GM19455 (cell line): ENCODE data around the gene IGF1R.

Source experiments
- ATAC-seq: cut with Tn5 transposase; IDR thresholded peaks from one replicate; pipeline ENCODE4 v1.9.1; 2021; ENCODE audit not compliant: unreplicated experiment

IGF1R gene

DNA sequence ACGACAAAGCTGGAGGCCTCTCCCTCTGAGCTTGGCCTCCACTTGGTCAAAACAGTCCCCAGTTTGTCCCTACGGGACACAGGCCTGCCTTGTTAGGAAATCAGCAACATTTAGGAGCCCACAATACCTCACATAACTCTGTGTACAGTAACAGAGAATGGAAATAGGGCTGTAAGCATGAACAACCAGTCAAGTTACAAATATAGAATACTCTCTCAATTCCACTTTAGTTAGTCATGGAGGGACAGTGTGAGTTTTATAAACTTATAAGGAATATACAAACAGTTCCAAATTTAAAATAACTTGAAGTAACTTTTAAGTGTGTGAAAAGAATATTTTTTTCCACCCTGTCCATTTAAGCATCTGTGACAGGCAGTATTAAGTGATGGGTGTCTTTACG is 229.8 kb downstream of the IGF1R start:
- ATAC-seq, result no peak

DNA sequence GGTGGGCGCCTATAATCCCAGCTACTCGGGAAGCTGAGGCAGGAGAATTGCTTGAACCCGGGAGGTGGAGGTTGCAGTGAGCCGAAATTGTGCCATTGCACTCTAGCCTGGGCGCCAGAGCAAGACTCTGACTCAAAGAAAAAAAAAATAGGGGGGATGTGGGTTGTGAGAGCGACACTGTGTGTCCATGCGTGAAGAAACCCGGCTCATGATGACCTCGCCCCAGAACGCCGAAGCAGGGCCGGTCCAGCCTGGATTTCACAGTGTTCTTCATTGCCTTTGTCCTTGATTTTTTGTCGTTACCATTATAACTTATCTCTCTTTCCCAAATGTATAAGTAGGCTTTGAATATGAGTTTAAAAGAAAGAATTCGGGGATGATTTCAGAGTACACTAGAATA is 230.5 kb downstream of the IGF1R start:
- no peak for ATAC-seq

DNA sequence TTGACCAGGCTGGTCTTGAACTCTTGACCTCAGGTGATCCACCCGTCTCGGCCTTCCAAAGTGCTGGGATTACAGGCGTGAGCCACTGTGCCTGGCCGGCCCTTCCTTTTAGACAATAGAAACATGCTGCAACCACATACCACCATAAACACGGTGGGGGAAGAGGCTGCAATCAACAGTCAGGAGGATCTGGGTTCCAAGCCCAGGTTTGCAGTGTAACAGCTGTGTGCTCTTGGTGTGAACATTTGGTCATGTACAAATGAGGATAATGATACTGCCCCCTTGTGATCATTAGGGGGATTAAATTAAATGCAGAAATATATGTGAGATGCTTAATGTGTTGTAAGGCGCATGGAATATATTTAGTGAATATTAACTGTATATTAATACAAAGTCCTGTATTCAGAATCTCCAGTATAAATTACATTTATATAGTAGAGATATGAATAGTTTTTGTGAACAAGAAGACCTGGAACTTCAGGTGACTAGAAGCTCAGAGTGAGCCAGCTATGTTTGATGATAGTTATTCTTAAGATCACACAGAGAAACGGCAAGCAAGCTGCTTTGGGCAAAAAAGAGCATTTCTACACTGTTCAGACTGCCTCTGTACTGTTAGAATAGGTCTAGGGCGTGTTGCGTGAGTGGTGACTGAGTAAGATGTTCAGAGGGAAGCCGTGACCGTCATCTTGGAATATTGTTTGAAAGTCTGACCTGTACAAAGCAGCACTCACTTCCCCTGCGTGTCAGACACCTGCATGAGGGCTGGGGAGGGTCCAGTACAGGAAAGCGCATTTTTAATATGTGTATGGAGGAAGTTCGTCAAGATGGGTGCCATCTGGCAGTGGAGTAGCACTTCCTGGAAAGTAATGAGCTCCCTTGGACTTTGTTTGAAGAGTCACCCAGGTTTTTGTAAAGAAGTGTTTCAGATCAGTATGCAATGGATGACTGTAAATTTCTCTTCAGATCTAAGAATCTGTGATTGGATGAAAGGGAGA is 233.5 kb downstream of the IGF1R start:
- no peak for ATAC-seq

DNA sequence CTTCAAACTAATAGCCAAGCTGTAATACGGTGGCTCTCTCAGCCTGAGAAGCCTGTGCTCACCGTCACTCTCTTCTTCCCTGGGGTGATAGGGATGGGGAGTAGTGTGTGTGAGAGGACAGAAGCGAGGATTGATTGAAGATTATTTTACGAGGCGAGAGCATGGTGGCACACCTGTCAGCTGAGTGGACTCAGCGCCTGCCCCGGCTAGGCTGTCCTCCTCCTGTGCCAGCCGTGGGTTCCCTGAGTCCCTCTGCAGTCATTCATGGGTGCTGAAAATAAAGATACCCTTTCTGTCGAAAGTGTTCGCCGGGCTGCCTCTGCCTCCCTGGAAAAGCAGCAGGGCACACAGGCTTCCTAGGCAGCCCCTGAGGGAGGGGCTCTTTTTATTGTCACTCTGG is 235.1 kb downstream of the IGF1R start:
- no peak for ATAC-seq

DNA sequence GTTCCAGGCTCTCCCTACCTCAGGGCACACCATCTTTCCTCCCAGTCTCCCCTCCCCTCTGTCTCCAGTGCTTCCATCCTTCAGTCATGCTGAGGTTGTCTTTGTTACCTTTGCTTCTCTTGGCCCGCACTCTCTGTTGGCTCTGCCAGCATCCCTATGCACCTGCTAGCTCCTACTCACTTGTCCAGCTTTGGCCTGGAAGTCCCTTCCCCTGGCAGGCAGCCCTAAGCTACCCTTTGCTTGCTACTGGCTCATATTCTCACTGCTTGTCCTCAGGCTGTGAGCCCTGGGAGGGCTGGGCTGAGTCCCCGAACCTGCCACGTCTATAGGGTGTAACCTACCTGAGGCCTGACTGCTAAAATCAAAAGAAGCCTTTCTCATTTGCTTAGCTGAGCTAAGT is 236.6 kb downstream of the IGF1R start:
- no peak for ATAC-seq

DNA sequence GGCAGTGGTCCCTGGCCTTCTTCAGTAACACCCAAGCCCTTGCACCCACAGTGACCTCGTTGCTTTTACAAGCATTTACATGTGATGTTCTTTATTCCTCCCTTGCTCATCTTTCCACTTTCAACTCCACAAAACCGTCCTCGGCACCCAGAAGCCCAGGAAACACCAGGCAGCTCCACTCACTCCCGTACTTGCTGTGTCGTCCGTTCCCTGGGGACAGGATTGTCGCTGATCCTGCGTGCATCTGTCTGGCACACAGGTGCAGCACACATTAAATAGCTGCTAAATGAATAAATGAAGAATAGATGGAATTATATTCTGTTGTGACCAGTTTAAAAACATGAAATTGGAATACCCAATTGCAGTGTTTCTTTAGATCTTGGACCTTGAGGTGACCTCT is 239.6 kb downstream of the IGF1R start:
- no peak for ATAC-seq

DNA sequence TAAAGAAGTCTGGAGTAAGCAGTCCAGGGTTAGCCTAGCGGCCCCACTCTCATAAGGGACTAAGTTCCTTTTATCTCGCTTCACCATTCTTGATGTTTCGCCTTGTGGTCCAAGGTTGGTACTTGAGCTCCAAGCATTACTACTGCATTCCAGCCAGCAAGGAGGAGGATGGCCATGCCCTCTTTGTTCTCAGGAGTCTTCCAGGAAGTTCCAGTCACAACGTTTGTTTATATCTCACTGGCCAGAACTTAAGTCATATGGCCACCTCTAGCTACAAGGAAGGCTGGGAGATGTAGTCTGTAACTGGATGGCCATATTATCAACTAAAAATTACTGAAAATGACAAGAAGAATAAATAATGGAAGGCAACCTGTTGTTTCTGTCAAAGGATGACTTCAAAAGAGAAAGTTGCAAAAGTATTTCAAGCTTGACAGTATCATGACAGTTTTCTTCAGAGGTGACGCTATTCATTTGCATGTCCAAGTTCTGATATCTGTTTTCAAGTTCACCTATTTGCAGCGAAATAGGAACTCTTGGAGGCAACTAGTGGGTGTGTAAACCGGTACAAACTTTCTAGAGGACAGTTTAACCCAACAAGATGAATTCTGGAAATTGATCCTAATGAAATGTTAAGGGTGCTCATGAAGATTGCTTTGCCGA is 240.6 kb downstream of the IGF1R start:
- no peak for ATAC-seq

DNA sequence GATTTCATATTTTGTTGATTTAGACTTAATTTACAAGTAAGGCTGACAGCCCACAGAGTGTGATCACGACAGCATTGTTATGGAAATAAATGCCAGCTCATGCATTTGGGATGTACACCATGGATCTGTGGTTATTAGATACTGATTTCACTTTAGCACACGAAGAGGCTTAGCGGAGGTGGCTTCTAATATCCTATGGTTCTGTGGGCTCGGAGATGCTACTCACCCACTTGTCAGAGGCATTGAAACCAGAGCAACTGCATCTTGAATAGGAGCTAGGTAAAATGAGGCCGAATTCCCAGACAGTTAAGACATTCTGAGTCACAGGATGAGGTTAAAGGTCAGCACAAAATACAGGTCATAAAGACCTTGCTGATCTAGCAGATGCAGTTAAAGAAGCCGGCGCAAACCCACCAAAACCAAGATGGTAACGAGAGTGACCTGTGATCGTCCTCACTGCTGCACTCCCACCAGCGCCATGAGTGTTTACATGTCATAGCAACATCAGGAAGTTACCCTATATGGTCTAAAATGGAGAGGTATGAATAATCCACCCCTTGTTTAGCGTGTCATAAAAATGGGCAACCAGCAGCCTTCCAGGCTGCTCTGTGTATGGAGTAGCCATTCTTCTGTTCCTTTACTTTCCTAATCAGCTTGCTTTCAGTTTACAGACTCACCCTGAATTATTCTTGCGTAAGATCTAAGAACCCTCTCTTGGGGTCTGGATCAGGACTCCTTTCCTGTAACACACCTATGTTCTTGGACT is 241.8 kb downstream of the IGF1R start:
- ATAC-seq, result no peak

DNA sequence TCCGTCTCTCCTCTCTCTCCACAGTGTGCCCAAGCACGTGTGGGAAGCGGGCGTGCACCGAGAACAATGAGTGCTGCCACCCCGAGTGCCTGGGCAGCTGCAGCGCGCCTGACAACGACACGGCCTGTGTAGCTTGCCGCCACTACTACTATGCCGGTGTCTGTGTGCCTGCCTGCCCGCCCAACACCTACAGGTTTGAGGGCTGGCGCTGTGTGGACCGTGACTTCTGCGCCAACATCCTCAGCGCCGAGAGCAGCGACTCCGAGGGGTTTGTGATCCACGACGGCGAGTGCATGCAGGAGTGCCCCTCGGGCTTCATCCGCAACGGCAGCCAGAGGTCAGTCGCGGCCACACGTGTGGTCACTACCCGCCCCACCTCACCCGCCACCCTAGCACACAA is 243.0 kb downstream of the IGF1R start:
- ATAC-seq, result no peak

DNA sequence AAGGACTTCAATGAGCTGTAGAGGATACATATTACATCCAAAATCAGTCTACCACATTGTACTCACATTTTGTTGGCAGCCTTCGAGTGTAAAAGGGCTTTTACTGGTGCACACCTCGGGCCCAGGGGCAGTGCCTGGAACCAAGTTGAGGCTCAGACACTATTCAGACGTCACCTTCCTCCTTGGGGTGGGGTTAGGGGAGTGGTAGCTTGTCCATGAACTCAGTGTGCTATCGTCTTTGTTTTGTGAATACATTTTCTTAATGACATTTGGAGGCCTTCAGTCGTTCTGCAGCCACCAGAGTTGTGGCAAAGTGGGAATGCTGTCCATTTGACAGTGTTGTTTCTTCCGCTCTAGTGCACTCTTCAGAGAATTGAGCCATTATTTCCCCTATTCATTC is 245.1 kb downstream of the IGF1R start:
- ATAC-seq, result no peak

DNA sequence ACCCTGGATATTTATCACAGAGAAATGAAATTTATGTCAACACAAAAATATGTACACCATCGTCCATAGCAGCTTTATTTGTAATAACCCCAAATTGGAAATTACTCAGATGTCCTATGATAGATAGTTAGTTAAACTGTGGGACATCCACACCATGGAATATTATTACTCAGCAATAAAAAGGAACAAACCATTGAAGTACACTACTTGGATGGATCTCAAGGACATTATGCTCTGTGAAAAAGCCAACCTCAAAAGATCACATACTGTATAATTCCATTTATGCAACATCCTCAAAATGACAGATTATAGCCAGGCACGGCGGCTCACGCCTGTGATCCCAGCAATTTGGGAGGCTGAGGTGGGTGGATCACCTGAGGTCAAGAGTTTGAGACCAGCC is 246.0 kb downstream of the IGF1R start:
- ATAC-seq, result no peak

DNA sequence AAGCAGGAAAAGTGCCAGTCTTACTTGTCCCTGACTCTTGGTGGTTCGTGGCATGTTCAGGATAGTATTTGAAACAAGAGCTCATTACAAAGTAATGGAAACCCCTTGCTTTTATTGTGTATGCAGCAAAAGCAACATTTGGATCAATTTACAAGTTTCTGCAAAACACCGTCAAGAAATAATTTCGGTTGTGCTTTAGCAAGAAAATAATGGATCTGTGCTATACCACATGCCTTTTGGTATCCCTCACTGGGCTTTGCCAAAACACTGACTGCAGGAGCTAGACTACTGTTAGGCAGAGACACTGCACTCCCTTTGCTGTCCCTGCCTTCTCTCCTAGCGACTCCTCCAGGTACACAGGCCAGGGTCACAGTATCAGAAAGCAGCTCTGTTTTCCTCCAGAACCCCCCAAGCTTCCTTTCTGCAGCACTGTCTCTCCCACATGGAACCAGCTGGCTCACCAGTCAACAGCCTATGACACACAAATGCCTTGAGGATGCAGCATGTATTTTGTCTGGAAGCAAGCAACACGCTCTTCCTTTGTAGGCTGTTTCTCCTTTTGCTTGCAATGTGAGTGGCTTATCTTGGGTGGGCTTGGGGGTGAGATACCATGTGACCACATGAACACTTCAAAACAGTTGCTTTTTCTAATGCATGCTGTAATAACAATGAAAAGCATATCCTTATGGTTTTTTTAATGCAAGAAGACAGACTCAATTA is 247.8 kb downstream of the IGF1R start:
- no peak for ATAC-seq

DNA sequence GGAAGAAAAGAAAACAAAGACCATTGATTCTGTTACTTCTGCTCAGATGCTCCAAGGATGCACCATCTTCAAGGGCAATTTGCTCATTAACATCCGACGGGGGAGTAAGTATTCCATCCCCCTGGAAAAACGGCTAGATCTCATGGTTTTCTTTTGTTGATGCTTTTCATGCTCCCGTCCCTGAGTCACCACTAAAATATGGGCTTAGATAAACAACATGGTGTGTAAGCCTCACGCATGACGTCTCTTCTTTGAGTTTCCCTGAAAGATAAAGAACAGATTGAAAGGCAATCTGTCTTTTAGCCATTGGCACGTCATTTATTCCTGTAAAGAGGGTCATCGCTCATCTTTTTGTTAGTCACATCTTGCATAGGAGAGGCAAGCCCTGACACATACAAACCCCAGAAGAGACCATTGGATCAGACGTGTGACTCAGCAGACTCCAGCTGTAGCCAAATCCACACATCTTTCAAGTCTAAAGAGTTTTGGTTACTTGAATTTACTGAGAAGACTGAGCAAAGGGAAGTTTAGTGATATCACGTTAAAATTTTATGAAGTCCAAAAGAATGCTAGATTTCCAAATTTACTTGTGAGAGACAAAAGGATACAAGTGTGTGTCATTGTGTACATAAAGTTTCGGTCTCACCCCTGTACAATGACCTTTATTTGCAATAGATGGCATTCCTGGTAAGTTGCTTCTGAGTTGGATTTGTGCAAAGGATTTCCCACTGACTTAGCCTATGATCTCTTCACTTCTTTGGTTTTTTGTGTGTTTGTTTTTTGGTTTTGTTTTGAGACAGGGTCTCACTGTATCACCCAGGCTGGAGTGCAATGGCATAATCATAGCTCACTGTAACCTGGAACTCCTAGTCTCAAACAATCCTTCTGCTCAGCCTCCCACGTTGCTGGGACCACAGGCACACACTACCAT is 248.7 kb downstream of the IGF1R start:
- no peak for ATAC-seq

DNA sequence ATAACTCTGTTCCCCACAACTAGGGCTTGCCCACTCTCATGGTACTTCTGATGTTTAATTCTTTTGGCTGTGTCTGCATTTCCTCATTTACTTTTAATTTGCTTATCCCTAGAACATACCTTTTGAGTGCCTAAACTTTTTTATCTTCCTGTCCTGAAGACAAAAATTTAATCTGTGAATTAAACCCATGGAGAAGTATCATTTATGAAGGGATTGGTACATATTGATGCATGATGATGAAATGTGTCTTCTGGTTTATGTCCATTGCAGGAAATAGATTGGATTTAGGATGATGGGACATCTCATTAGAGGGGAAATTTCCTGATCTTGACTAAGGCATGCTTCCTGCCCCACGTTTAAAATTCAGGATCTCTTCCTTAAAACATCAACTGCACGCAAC is 249.8 kb downstream of the IGF1R start:
- no peak for ATAC-seq

DNA sequence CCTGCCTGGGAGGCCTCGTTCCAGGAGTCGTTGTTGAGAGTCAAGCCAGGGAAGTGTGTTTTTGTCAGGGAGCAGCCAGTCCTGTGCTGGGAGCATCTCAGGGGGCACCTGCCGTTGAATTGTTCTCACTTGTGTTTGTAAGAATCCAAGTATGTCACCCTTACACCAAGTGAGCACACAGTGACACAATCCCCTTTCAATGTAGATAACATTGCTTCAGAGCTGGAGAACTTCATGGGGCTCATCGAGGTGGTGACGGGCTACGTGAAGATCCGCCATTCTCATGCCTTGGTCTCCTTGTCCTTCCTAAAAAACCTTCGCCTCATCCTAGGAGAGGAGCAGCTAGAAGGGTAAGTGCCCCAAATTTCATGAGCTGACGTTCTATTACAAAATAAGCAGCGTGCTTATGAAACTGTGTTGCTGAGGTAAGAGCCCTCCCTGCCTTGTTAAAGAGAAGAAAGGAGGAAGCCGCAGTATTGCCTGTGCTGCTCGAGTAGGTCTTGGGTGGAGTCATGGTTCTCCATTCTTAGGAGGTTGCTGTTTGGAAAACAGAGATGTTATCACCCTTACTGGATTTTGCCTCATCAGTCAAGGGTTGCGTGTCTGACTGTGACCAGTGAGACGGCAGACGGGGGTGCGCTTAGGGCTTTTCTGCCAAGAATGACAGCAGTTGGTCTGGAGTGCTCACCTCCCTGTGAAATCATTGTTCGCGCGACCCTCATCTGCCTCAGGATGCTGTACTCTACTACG is 251.1 kb downstream of the IGF1R start:
- ATAC-seq, result no peak

DNA sequence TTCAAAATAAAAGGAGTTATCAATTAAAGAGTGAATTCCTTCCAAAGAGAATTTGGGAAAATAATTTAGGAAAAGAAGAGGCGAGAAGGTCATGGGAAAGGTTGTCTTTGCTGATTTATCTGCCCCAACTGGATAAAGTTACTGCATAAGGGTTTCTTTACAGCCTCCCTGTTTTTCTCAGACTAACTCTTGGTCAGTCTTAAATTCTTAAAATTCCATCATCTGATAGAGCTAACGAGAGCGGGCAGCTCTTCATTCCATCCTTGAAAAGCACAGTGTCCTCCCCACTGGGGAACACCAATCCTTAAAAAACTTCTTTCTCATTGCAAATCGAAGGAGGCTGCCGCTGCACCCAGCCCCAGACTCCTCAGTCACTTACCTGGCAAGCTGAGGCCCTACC is 252.0 kb downstream of the IGF1R start:
- ATAC-seq, result no peak

DNA sequence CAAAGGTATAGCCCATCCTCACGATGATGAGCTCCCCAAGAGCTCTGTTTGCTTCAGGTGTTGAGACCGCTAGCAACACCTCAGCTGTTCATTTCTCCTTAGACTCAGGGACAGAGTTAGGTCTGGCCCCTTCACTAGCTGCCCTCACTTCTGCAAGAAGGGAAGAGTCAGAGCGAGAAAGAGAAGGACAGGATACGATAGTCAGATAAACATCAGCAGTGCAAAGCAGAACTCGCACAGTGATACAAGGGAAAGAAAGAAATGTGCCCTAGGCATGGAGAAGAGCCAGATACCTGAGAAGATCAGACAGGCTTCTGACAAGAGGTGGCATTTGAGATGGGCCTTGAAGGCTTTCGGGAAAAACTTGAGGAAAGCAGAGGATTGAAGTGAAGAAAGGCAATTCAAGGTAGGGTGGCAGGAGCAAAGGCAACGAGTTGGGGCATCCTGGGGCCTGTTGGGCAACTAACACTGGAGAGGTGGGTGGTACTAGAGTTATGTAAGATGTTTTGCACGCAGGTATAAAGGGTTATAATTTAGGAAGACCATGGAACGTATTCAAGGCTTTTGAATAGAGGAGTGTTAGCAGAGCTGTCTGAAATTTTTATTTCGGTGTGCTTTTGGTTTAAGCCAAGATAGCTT is 253.2 kb downstream of the IGF1R start:
- no peak for ATAC-seq

DNA sequence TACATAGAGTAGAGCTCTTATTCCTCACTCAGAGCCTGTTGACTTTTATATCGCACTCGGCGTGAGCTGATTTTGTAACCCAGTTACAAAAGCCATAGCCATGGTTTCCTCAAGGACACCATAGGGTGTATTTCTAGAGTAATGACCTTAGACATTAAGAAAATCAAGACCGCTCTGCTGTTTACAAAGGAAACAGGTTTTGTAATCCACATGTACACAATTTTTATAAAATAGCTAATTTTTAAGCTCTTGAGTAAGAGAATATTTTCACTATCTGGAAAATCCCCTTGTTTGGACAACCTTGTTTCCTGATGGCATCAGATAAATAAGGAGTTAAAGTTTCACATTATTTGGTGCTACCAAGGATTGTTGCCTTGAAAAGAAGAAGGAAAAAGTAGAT is 254.6 kb downstream of the IGF1R start:
- ATAC-seq, result no peak
